Lower lobe of right lung (tissue), 2 donors: ENCODE measurements around the gene KIF3A. TPM values are rescaled to one million over a fixed set of nuclear protein-coding genes. Genes with fewer than 3 reads are reported as not detected.

ENCODE experiments used
- ATAC-seq, 2 donors: fragments of 200-7000 bp; cut with Tn5 transposase; one replicate each; pipeline ENCODE4 v1.9.1; 2020 to 2022; ENCODE audit warnings: mild to moderate bottlenecking in 2 of 2, moderate library complexity in 2 of 2
- DNase-seq: peaks from one replicate; pipeline ENCODE4 v3.0.0-alpha.2; 2020
- H3K27ac ChIP-seq: fragments of 200-600 bp; one replicate; pipeline ENCODE4 v1.8.0; 2022
- H3K27me3 ChIP-seq: fragments of 200-600 bp; one replicate; pipeline ENCODE4 v1.8.0; 2022; ENCODE audit warnings: low read depth
- H3K36me3 ChIP-seq: fragments of 200-600 bp; one replicate; pipeline ENCODE4 v1.8.0; 2022; ENCODE audit warnings: mild to moderate bottlenecking
- H3K4me1 ChIP-seq: fragments of 200-600 bp; one replicate; pipeline ENCODE4 v1.8.0; 2022
- H3K4me3 ChIP-seq: fragments of 200-600 bp; one replicate; pipeline ENCODE4 v1.8.0; 2022; ENCODE audit warnings: mild to moderate bottlenecking
- H3K9me3 ChIP-seq: fragments of 200-600 bp; one replicate; pipeline ENCODE4 v1.8.0; 2022
- intact Hi-C: fragments of 100-400 bp; cut with DNase I; formaldehyde crosslinking; loops from one replicate; pipeline ENCODE4 v1.11.0; 2022
- total RNA-seq: library from RNA; stranded (reverse); fragmentation: NEBNext Ultra II Directional; extraction: Animal tissue kit (Norgen Biotek cat#: 25700); gene quantifications from one replicate; pipeline ENCODE4 v1.2.1, GENCODE V29; 2021
- TF ChIP-seq, protein P1 (sequence below): fragments of 200-600 bp; IDR thresholded peaks from one replicate; pipeline ENCODE4 v1.8.0; 2022; ENCODE audit warnings: antibody characterized with exemption, mild to moderate bottlenecking
- donor health status: DM: no; HTN: yes; CAD: no; lungs with severe emphysema.

KIF3A gene
- total RNA-seq, 1 donor from 2014 or later, result 10.8 TPM

DNA sequence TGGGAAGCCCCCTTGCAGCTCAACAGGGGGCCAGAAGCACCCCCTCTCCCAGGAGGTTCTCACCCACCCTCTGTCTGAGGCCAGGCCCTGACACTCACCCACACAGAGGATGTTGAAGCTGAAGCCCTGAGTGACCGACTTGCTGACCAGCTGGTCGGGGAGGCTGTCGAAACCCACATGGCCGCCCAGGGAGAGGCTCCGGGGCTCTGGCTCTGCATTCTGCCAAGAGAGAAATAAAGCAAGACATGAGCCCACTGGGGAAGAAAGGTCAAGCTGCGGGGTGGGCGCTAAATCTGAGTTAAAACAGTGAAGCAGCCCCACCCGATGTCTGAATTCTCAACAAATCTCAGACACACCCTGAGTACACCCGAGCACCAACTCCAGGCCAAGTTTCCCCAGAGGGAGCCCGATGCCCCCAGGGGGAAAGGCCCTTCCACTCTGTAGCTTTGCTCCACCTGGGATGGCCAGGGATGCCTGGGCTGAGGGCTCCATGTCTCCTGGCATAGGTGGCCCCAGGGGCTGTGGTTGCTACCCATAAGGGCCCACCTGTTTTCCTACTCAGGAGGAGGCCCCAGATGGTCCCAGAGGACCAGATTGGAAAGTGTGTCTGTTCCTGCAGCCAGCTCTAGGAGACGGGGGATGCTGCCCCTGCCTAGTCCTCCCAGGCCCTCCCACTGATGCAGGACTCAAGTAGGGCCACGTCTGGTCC lies 28.1 kb upstream of the KIF3A start:
- DNase-seq, result no peak
- Histone ChIP-seq H3K4me3 (no peak overlapping the region), H3K36me3 (peaks cover 47% of the 10 kb centered on the region), H3K27me3 (no peaks in the 10 kb centered on the region), H3K27ac (no peak overlapping the region), H3K4me1 (peaks cover 17% of the 10 kb centered on the region), H3K9me3 (no peaks in the 10 kb centered on the region)
- ATAC-seq, result no peak
- TF ChIP-seq, protein P1, sequence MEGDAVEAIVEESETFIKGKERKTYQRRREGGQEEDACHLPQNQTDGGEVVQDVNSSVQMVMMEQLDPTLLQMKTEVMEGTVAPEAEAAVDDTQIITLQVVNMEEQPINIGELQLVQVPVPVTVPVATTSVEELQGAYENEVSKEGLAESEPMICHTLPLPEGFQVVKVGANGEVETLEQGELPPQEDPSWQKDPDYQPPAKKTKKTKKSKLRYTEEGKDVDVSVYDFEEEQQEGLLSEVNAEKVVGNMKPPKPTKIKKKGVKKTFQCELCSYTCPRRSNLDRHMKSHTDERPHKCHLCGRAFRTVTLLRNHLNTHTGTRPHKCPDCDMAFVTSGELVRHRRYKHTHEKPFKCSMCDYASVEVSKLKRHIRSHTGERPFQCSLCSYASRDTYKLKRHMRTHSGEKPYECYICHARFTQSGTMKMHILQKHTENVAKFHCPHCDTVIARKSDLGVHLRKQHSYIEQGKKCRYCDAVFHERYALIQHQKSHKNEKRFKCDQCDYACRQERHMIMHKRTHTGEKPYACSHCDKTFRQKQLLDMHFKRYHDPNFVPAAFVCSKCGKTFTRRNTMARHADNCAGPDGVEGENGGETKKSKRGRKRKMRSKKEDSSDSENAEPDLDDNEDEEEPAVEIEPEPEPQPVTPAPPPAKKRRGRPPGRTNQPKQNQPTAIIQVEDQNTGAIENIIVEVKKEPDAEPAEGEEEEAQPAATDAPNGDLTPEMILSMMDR, result no peak
- intact Hi-C loops, result no loop called here

DNA sequence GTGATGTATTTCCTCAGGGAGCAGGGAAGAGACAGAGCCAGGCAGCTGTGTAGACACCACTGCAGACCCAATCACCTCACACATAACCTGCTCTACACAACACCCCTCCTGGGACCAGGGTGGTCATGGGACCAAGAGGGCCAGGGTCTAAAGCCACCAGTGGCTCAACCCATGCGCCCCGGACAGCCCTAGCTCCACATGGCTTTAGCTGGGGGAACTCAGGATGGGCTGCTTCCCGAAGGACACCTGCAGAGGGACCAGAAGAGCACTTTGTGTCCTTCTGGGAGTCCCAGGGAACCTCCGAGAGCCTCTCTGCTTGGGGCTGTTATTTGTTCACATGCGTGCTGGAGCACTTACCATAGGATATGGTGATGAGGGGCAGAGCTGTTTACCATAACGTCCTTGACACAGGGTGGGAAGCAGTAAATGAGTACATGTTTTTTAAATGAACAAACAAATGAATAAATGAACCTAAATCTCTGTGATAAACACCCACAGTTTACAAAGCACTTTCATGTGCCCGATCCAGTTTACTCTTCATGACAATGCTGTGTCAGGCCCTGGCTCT lies 27.4 kb upstream of the KIF3A start:
- intact Hi-C loops, result no loop called here
- Histone ChIP-seq H3K27ac (no peak overlapping the region), H3K27me3 (no peaks in the 10 kb centered on the region), H3K36me3 (peaks cover 54% of the 10 kb centered on the region), H3K9me3 (no peaks in the 10 kb centered on the region), H3K4me3 (no peak overlapping the region), H3K4me1 (peaks cover 14% of the 10 kb centered on the region)
- TF ChIP-seq, protein P1, result no peak
- DNase-seq (no peak), ATAC-seq (no peak)

DNA sequence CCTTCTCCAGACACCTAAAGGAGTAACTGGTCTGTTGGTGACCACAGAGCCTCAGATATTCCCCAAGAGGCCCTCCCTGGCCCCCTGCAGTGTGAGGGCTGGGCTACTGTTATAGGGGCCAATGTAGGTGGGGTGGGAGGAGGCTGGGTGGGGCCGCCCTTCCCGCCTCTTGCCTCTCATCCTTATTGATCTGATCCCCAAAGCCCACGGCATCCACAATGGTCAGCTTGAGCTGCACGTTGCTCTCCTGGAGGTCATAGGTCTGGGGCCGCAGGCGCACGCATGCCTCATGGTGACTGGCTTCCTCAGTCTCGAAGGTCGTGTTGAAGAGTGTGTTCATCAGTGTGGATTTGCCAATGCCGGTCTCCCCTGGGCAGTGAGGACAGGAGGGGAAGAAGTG lies 26.7 kb upstream of the KIF3A start:
- no peaks in the 10 kb centered on the region for H3K27me3 ChIP-seq
- TF ChIP-seq, protein P1, result no peak
- H3K27ac ChIP-seq, result no peak overlapping the region
- peaks cover 61% of the 10 kb centered on the region for H3K36me3 ChIP-seq
- no peak overlapping the region for H3K4me3 ChIP-seq
- DNase-seq, result no peak
- no peaks in the 10 kb centered on the region for H3K9me3 ChIP-seq
- intact Hi-C loops, result no loop called here
- peaks cover 14% of the 10 kb centered on the region for H3K4me1 ChIP-seq
- ATAC-seq, result no peak

DNA sequence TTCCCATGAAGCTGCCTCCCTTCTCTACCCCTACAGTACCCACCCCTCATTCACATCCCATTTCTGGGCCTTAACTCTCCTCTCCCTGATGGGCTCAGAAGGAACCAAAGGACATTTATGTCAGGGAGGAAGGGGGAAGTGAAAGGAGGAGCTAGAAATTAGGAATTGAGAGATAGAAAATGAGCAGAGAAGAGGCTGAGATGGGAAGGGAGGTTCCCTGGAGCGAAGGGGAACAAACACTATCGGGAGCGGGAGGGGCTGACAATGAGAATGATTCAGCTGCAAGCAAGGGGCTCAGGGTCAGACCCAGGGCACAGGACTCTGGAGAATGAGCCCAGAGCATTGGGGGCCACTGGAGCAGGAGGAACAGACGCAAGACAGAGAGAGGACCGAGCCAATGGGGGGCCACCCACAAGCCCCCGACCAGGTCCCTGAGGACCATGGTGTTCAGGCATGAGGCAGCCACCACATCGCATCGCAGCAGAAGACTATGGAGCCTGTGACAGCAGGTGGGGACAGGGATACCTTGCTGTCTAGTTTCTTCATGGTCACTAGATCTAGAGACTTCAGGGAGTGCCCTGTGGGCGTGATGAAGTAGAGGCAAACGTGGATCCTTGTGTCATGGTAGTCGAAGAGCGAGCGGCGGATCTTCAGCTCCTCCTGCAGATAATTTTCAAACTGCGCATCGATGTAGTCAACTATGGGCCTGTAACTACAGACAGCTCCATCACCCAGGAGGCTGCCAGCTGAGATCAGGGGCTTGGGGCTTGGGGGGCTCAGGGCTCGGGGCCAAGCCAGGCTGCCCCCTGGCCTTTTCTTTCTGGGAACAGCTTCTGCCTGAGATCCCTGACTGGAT lies 26.1 kb upstream of the KIF3A start:
- ATAC-seq (no peak), DNase-seq (no peak)
- H3K27ac ChIP-seq, result no peak overlapping the region
- H3K27me3 ChIP-seq, result no peaks in the 10 kb centered on the region
- no peak overlapping the region for H3K4me3 ChIP-seq
- TF ChIP-seq, protein P1, result no peak
- H3K4me1 ChIP-seq, result peaks cover 12% of the 10 kb centered on the region
- intact Hi-C loops, result no loop called here
- H3K9me3 ChIP-seq, result no peaks in the 10 kb centered on the region
- peaks cover 67% of the 10 kb centered on the region for H3K36me3 ChIP-seq

DNA sequence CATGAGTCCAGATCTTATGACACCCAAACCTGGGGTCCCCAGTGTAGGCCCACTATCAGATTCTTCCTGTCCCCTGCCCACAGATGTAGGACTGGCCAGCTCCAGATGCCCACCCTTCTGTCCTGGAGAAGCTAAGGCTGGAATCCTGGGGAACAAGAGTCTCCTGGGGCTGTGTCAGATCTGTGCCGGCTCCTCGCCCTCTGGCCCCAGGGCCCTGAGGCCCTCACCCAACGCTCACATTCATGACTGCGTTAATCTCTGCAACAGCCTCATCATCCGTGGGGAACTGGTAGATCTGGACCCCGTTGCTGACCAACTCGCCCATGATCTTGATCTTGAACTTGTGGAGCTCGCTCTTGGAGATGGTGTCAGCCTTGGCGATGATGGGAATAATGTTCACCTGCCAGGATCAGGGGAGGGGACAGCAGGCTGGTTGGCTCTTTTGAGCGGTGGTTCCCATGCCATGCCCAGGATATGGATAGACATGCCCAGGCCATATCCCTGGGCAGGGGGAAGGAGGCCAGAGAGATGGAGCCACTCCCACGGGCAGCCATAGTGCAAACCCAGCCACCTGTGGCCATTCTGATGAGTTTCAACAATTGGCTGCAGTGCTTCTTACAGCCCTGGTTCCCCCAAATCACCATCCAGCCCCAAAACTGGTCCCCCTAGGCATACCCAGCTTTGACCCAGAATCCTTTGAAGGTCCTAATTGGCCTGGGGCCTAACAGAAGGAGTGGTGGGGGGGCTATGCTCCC lies 25.1 kb upstream of the KIF3A start:
- peaks cover 77% of the 10 kb centered on the region for H3K36me3 ChIP-seq
- ATAC-seq (no peak), DNase-seq (no peak)
- intact Hi-C loops, result no loop called here
- no peak overlapping the region for H3K4me3 ChIP-seq
- no peaks in the 10 kb centered on the region for H3K9me3 ChIP-seq
- H3K27me3 ChIP-seq, result no peaks in the 10 kb centered on the region
- peaks cover 5% of the 10 kb centered on the region for H3K4me1 ChIP-seq
- no peak overlapping the region for H3K27ac ChIP-seq
- TF ChIP-seq, protein P1, result no peak
